CD14-positive monocyte (primary cell): Measurements from ENCODE around the gene ACTN4. TPM values are rescaled to one million over a fixed set of nuclear protein-coding genes. Genes with fewer than 3 reads are reported as not detected.

ENCODE experiments used
- DNase-seq, 3 donors: peaks; one replicate each; pipeline ENCODE4 v3.0.0-alpha.2; 2011 to 2022
- H2AFZ ChIP-seq: 2 replicates; pipeline ENCODE4 v1.6.0; 2012; ENCODE audit warnings: mild to moderate bottlenecking, low read depth, low read length, inconsistent platforms; ENCODE audit not compliant: insufficient read depth, poor library complexity, severe bottlenecking
- H3K27ac ChIP-seq, 2 donors: 1 replicate in 1 of 2; 2 replicates in 1 of 2; pipeline ENCODE4 v1.5.1; 2012 to 2013; ENCODE audit warnings: low read length in 2 of 2, control low read depth in 1 of 2, inconsistent platforms in 1 of 2, low read depth in 1 of 2, mild to moderate bottlenecking in 1 of 2
- H3K27me3 ChIP-seq, 2 donors: one replicate each; pipeline versions ENCODE4 v1.6.0 to v1.6.1; 2011 to 2013; ENCODE audit warnings: low read length in 2 of 2; ENCODE audit not compliant: control insufficient read depth in 2 of 2, insufficient read depth in 2 of 2
- H3K36me3 ChIP-seq, 2 donors: replicated peaks in 1 of 2; 1 replicate in 1 of 2; 2 replicates in 1 of 2; pipeline versions ENCODE4 v1.5.1 to v1.6.1; 2012 to 2013; ENCODE audit warnings: low read length in 2 of 2, control low read depth in 1 of 2, inconsistent platforms in 1 of 2, mild to moderate bottlenecking in 1 of 2; ENCODE audit not compliant: insufficient read depth in 2 of 2, control insufficient read depth in 1 of 2
- H3K4me1 ChIP-seq, 2 donors: 1 replicate in 1 of 2; 2 replicates in 1 of 2; pipeline versions ENCODE4 v1.5.1 to v1.6.1; 2012 to 2013; ENCODE audit warnings: low read length in 2 of 2, control low read depth in 1 of 2, inconsistent platforms in 1 of 2, mild to moderate bottlenecking in 1 of 2, moderate library complexity in 1 of 2; ENCODE audit not compliant: insufficient read depth in 2 of 2, control insufficient read depth in 1 of 2
- H3K4me2 ChIP-seq: replicated peaks from 2 replicates; pipeline ENCODE3; 2012; ENCODE audit warnings: low read length, moderate library complexity, mild to moderate bottlenecking; ENCODE audit not compliant: poor library complexity, severe bottlenecking; ENCODE audit errors: extremely low read depth
- H3K4me3 ChIP-seq, 3 experiments: fragments of 200-600 bp in 1 of 3; sonication (generic) in 1 of 3; replicated peaks in 1 of 3; 1 replicate in 2 of 3; 2 replicates in 1 of 3; pipeline ENCODE4 v1.5.1; 2011 to 2013; ENCODE audit warnings: low read length in 3 of 3, mild to moderate bottlenecking in 3 of 3, control low read depth in 2 of 3, low read depth in 2 of 3, inconsistent platforms in 1 of 3, moderate library complexity in 1 of 3
- H3K79me2 ChIP-seq: 2 replicates; pipeline ENCODE4 v1.6.0; 2012; ENCODE audit warnings: mild to moderate bottlenecking, control low read depth, inconsistent platforms, low read length, moderate library complexity; ENCODE audit not compliant: insufficient read depth
- H3K9ac ChIP-seq: 2 replicates; pipeline ENCODE4 v1.6.0; 2017; ENCODE audit warnings: low read length, mild to moderate bottlenecking; ENCODE audit not compliant: insufficient read depth, poor library complexity, severe bottlenecking
- H3K9me3 ChIP-seq, 2 donors: replicated peaks in 1 of 2; 1 replicate in 1 of 2; 2 replicates in 1 of 2; pipeline versions ENCODE4 v1.5.1 to v1.6.1; 2012 to 2013; ENCODE audit warnings: low read length in 2 of 2, control low read depth in 1 of 2; ENCODE audit not compliant: control insufficient read depth in 1 of 2, insufficient read depth in 1 of 2
- H4K20me1 ChIP-seq: 2 replicates; pipeline ENCODE4 v1.6.0; 2012; ENCODE audit warnings: mild to moderate bottlenecking, low read length, control low read depth, moderate library complexity; ENCODE audit not compliant: insufficient read depth
- H3K27ac Mint-ChIP-seq, 7 donors: one replicate each; pipeline ENCODE4 v1.8.0; 2020; ENCODE audit warnings: mild to moderate bottlenecking in 7 of 7, mixed read lengths in 7 of 7, moderate library complexity in 6 of 7, inconsistent platforms in 2 of 7
- H3K27me3 Mint-ChIP-seq, 3 donors: one replicate each; pipeline ENCODE4 v1.8.0; 2021 to 2022; ENCODE audit warnings: low read depth in 3 of 3, mild to moderate bottlenecking in 3 of 3, mixed read lengths in 3 of 3, moderate library complexity in 3 of 3, inconsistent platforms in 1 of 3
- H3K36me3 Mint-ChIP-seq, 2 donors: one replicate each; pipeline ENCODE4 v1.8.0; 2020; ENCODE audit warnings: mixed read lengths in 2 of 2, inconsistent platforms in 1 of 2, mild to moderate bottlenecking in 1 of 2
- H3K4me1 Mint-ChIP-seq: one replicate; pipeline ENCODE4 v1.8.0; 2020; ENCODE audit warnings: mild to moderate bottlenecking, mixed read lengths
- H3K4me3 Mint-ChIP-seq, 2 donors: one replicate each; pipeline ENCODE4 v1.8.0; 2020; ENCODE audit warnings: mild to moderate bottlenecking in 2 of 2, mixed read lengths in 2 of 2, moderate library complexity in 1 of 2
- H3K9me3 Mint-ChIP-seq, 7 donors: one replicate each; pipeline ENCODE4 v1.8.0; 2020 to 2022; ENCODE audit warnings: mixed read lengths in 7 of 7, mild to moderate bottlenecking in 6 of 7, moderate library complexity in 6 of 7, inconsistent platforms in 2 of 7
- WGBS: methylation state at CpG from one replicate; pipeline ENCODE4 v1.1.5; 2013; ENCODE audit warnings: missing lambda C conversion rate; ENCODE audit not compliant: insufficient coverage; 5-methylcytosine and 5-hydroxymethylcytosine counted together
- intact Hi-C, 2 donors: fragments of 100-400 bp; cut with micrococcal nuclease; formaldehyde crosslinking; loops; one replicate each; pipeline versions ENCODE4 v1.15.0 to v1.15.1; 2023
- polyA plus RNA-seq, 3 donors: library from polyadenylated mRNA; depleted of rRNA in 1 of 3; unstranded in 2 of 3; stranded (reverse) in 1 of 3; fragments of 300-500 nt in 2 of 3; fragments of >200 nt in 1 of 3; fragmentation: Illumina TruSeq in 2 of 3; gene quantifications; 1 replicate in 2 of 3; 2 replicates in 1 of 3; pipeline ENCODE4 v1.2.3, GENCODE V29; 2012 to 2021
- TF ChIP-seq, protein P1 (sequence below): fragments of 200-600 bp; IDR thresholded peaks from one replicate; pipeline ENCODE4 v1.8.0; 2022; ENCODE audit warnings: antibody characterized with exemption, mild to moderate bottlenecking

ACTN4 gene
- polyA plus RNA-seq, 3 donors: 8.4 to 177 (median 16.0) TPM

DNA sequence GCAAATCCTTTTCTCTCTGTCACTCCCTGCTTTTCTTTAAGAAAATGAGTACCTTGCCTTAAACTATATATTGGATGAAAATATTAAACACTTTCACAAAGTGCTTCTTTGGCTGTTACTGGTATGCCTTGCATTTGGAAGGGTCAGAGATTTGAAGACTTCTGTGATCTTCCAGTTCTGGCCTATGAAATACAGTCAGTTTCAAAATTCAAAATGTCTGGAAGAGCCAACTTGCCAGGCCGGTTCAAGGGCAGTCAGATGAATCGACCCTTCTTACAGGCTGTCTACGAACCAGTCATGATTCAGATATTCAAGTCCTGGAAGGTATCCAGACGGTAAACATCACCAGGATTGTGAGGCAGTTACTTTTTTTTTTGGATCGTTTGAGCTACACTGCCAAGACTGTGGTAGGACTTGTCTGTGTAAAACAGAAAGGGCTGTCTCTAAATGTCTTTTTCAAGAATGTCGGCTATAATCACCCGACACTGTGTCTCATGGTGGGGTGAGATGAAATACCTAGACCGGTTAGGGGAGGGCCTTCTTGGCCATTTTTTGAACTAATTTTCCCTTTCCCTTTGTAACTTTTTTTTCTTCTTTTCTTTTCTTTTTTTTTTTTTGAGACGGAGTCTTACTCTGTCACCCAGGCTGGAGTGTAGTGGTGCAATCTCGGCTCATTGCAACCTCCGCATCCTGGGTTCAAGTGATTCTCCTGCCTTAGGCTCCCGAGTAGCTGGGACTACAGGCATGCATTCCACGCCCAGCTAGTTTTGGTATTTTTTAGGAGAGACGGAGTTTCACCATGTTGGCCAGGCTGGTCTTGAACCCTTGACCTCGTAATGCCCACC is 11.2 kb downstream of the ACTN4 start:
- Histone ChIP-seq H3K36me3 (peaks cover 5 to 30% of the 10 kb centered on the region in 2 donors), H3K4me1 (peaks cover 37 to 58% of the 10 kb centered on the region in 2 donors), H3K27ac (peak overlapping the region in 1 of 2 donors; percentile 43), H3K79me2 (peaks cover 100% of the 10 kb centered on the region), H2AFZ (no peak overlapping the region), H3K9ac (no peak overlapping the region), H3K4me2 (no peak overlapping the region), H3K9me3 (no peaks in the 10 kb centered on the region), H3K4me3 (no peak overlapping the region), H3K27me3 (no peaks in the 10 kb centered on the region), H4K20me1 (peaks cover 88% of the 10 kb centered on the region)
- intact Hi-C loops: loop anchor here in 1 of 2 donors (5.0 kb wide), 1 partner anchor 34 kb away; no protein-coding TSS in a partner anchor
- no peak for DNase-seq
- no peaks in the 10 kb centered on the region for H3K27me3 Mint-ChIP-seq
- TF ChIP-seq, protein P1, sequence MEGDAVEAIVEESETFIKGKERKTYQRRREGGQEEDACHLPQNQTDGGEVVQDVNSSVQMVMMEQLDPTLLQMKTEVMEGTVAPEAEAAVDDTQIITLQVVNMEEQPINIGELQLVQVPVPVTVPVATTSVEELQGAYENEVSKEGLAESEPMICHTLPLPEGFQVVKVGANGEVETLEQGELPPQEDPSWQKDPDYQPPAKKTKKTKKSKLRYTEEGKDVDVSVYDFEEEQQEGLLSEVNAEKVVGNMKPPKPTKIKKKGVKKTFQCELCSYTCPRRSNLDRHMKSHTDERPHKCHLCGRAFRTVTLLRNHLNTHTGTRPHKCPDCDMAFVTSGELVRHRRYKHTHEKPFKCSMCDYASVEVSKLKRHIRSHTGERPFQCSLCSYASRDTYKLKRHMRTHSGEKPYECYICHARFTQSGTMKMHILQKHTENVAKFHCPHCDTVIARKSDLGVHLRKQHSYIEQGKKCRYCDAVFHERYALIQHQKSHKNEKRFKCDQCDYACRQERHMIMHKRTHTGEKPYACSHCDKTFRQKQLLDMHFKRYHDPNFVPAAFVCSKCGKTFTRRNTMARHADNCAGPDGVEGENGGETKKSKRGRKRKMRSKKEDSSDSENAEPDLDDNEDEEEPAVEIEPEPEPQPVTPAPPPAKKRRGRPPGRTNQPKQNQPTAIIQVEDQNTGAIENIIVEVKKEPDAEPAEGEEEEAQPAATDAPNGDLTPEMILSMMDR: no peak
- peaks cover 34 to 50% of the 10 kb centered on the region in 2 donors for H3K36me3 Mint-ChIP-seq
- WGBS: 85% methylated on average over 8 of the region's 15 CpGs
- no peaks in the 10 kb centered on the region for H3K9me3 Mint-ChIP-seq
- H3K4me3 Mint-ChIP-seq: no peak overlapping the region
- peaks cover 59% of the 10 kb centered on the region for H3K4me1 Mint-ChIP-seq
- peak overlapping the region in 5 of 7 donors; percentile 8 to 79 (median 53) for H3K27ac Mint-ChIP-seq

- H3K4me1 ChIP-seq: peaks cover 51 to 66% of the 10 kb centered on the region in 2 donors
- 95% methylated on average over 9 of the region's 9 CpGs for WGBS
- TF ChIP-seq, protein P1: no peak
- H3K9me3 ChIP-seq: no peaks in the 10 kb centered on the region
- H4K20me1 ChIP-seq: peaks cover 98% of the 10 kb centered on the region
- peaks cover 100% of the 10 kb centered on the region for H3K79me2 ChIP-seq
- H3K4me2 ChIP-seq: no peak overlapping the region
- no peaks in the 10 kb centered on the region for H3K27me3 Mint-ChIP-seq
- peak overlapping the region in 6 of 7 donors; percentile 9 to 80 (median 32) for H3K27ac Mint-ChIP-seq
- H3K4me3 Mint-ChIP-seq: no peak overlapping the region
- peaks cover 70% of the 10 kb centered on the region for H3K4me1 Mint-ChIP-seq
- peak overlapping the region in 1 of 2 donors; percentile 51 for H3K27ac ChIP-seq
- intact Hi-C loops: no loop called here
- no peaks in the 10 kb centered on the region for H3K27me3 ChIP-seq
- DNase-seq: no peak
- H2AFZ ChIP-seq: no peak overlapping the region
- no peak overlapping the region for H3K4me3 ChIP-seq
- H3K9ac ChIP-seq: no peak overlapping the region
- peaks cover 27 to 36% of the 10 kb centered on the region in 2 donors for H3K36me3 Mint-ChIP-seq
- H3K9me3 Mint-ChIP-seq: no peaks in the 10 kb centered on the region
- peaks cover 0 to 19% of the 10 kb centered on the region in 2 donors for H3K36me3 ChIP-seq
Observed at GRCh38 chr19:38660724-38661123, 13.3 kb downstream of the ACTN4 start.
